GM21786 (cell line): ENCODE data around the gene PPIH.
"Not testable (repeated sequence)": the region's sequence is repeated elsewhere in the genome, so short reads cannot be mapped to it uniquely, and the experiment has no call there.

Source experiments
- ATAC-seq: cut with Tn5 transposase; IDR thresholded peaks from one replicate; pipeline ENCODE4 v1.9.1; 2021; ENCODE audit not compliant: unreplicated experiment

The PPIH gene

DNA sequence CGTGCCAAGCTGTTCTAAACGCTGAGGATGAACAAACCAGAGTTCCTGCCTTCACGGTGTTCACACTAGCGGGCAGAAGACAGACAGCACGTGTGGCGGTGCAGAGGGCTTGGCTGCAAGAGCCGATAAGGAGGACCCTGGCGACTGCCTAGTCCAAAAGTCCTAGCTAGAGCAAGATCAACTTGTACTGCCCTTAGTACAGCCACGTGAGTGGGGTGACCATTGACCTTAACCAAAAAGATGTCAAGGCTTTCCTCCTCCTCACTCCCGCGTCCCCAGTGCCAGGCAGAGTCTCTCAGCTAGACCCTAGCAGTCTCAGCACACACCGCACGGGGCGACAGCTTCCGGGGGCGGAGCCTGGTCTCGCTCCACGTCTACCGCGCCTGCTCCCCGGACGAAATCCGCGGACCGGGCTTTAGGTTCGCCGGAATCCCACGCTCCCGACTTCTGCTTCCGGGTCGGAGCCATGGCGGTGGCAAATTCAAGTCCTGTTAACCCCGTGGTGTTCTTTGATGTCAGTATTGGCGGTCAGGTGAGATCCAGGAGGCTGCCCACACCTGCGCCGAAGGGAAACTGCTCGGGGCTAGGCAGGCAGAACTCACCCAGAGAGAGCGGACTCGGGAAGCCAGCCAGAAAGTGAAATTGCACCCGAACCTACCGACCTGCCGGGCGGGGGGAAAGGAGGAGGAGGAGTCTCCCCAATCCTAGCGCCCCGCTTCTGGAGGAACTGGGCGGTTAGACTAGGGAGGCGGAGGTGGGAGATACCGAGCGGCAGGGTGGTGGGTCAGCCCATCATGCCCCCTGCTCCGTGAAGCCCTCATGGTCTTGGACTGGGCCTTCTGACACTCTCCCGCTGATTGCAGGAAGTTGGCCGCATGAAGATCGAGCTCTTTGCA lies at the start of gene PPIH:
Gene PPIH, plus strand, starts transcription at position 443 of the 896 bp plus-strand sequence. Its CDS starts 24 bp downstream, at position 467.
- peak; percentile 94 for ATAC-seq

DNA sequence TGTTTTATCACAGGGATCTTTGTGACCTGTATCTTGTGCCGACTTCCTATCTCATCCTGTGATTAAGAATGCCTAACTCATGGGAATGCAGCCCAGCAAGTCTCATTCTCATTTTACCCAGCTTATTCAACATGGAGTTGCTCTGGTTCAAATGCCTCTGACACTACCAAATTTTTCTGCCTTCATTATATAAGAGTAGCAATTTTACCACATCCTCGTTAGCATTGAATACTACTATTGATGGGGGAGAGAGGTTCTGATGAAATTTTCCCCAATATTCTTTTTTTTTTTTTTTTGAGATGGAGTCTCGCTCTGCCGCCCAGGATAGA lies 44.5 kb upstream of the PPIH start:
- ATAC-seq, result no peak

DNA sequence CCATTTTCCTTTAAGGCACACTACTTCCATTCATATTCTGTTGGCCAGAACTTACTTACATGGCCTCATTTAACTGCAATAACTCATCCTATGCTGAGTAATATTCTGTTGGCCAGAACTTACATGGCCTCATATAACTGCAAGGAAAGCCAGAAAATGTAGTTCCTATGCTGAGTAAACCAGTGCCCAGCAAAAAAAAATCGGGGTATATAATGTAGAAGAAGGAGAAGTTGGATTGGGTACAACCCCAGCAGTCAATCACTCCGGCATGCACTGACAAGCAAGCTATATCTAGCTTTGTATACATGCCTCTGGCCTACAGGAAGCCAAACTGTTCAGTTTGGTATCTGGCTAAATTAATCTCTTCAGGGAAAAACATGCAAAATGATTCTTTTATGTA lies 39.4 kb upstream of the PPIH start:
- no peak for ATAC-seq

- no peak for ATAC-seq
Measured at GRCh38 chr1:42620307-42620706, 37.9 kb upstream of the PPIH start.

GRCh38 chr1:42621180-42621579 lies 37.0 kb upstream of the PPIH start:
- ATAC-seq, result not testable (repeated sequence)

GRCh38 chr1:42627205-42627604 lies 31.0 kb upstream of the PPIH start:
- ATAC-seq, result not testable (repeated sequence)

GRCh38 chr1:42639116-42639515 lies 19.1 kb upstream of the PPIH start:
- ATAC-seq, result no peak

GRCh38 chr1:42646056-42646455 lies 12.2 kb upstream of the PPIH start:
- no peak for ATAC-seq

DNA sequence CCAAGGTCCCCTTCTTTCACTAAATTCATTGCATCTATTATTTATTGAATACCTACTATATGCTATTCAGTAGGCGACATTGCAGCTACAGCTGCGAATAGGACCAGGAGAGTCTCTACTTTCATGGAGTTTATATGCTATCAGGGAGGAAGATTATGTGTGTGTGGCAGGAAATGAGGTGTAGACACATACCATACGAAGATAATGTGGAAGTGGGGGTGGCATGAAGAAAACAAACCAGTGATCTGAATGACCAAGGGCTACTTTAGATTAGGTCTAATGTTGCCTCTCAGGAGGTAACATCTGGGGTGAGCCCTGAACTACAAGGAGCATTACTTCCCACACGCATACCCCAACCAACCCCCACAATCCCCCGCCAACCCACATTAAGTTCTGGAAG lies 1.0 kb upstream of the PPIH start:
- no peak for ATAC-seq

DNA sequence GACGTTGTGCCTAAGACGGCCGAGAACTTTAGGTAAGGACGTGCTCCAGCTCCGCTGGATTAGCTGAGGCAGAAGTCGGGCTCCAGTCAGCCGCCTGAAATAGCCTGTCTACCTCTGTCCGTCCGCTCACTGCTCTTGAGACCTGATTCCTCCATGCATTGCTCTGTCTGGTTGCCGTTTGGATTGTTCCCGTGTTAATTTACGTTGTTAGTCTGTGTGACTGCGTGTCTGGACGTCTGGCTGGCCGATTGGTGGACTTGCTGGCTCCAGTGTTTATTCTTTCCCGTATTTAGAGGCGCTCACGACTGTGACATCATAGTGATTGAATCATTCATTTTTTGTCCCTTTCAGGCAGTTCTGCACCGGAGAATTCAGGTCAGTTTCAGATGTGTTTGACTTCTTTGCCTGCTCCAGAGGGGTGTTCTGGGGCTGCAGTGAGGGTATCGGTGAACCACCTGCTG lies 684 bp downstream of the PPIH start:
- no peak for ATAC-seq

DNA sequence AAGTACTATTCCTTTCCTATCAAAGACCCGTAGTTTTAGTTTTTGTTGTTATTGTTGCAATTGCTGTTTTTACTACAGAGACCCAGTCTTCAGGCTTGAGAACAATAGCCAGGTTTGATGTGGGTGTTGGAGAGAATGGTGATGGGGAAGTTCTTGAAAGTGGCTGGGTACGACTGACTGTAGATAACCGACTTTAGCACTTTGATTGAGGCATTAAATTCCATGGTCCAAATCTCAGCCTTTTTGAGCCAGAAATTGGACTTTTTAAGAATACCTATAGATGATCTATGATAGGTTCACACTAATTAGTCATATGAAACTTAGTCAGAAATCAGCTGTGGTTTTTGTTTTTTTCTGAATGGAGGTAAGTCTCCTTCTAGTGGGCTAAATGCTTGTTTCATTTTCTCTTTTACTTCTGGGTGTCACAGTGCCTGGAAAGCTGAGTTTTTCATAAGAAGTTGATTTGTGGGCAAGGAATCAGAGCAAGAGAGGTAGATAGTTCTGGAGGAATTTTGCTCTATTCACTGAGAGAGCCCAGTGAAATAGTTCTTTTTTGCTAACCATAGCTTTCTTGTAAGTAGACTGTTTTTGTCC lies 2.8 kb downstream of the PPIH start:
- ATAC-seq, result no peak

DNA sequence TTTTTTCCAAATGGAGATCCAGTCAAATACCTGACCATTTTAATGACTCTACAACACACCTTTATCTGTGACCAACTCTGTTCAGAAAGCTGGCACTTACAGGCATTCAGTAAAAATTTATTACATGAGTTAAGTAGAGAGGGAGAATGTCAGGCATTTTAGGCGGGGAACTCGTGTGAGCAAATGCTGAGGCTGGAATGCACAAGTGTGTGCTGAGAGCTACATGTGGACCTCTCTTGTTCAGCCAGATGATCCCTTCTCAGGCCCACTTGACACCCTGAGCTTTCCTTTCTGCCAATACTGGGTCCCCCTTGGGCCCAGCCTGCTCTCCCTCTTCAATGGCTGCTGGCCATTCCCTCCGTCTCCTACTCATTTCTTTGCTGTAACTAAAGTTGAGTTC lies 11.7 kb downstream of the PPIH start:
- no peak for ATAC-seq

DNA sequence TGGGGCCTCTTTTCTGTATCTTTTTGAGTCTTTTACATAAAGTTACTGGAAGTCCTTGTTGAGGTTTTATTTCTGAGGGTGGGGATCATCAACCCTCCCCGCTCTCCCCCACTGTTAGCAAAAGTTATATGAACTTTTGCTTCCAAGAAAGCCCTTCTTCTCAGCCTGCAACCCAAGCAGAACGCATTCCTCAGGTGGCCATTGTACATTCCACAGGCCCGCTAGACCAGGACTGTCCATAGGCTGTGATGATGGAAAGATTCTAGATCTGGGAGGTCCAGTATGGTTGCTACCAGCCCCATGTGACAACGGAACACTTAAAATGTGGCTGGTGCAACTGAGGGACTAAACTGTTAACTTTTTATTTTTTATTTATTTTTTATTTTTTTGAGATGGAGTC lies 12.2 kb downstream of the PPIH start:
- no peak for ATAC-seq

DNA sequence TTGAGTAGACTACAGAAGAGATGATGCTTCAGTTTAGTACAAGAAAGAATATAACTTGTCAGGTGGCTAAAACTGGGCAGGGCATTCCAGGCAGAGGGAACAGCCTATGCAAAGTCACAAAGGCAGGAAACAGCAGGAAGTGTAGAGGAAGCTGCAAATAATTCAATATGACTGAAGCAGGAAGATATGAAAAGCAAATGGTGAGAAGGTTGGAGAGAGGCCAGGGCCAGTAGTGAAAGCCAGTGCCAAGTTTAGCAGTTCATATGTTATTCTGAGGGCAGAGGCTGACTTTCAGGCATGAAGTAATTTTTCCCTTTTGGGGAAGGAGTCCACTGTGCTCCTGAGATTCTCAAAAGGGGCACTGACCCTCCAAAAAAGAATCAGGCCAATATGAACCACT lies 16.0 kb downstream of the PPIH start:
- ATAC-seq, result no peak

DNA sequence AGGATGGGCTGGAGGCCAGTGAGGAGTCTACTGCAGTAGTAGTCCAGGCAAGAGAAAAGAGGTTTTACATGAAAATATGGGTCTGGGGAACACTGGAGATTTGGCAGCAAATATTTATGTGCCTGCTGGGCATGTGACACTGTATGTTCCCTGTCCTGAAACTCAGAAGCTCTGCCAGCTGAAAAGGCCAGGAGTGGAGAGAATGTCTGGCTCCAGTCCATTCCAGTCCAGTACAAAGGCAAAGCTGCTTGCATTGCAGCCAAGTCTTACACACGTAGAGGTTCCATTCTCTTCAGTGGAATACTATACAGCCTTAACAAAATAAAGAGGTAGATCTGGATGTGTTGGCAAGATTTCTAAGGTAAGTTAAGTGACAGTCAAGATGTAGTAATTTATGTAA lies 16.5 kb downstream of the PPIH start:
- no peak for ATAC-seq

DNA sequence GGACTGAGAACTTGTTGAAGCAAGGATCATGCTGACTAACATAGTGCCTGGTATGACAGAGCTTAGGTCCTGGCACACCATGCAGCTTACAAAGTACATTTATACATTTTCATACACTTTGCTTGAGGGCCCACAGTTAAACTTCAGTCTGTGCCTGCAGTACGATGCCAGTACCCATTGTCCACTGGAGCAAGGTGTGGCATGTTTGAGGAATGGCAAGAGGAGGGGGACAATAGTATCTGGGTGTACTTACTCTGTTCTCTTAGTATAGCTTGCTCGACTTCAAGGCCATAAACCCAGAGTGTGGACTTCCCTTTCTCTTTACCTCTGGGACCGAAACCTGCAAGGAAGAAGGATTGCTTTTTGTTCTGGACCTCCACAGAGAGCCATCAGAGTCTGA lies 17.2 kb downstream of the PPIH start:
- no peak for ATAC-seq

DNA sequence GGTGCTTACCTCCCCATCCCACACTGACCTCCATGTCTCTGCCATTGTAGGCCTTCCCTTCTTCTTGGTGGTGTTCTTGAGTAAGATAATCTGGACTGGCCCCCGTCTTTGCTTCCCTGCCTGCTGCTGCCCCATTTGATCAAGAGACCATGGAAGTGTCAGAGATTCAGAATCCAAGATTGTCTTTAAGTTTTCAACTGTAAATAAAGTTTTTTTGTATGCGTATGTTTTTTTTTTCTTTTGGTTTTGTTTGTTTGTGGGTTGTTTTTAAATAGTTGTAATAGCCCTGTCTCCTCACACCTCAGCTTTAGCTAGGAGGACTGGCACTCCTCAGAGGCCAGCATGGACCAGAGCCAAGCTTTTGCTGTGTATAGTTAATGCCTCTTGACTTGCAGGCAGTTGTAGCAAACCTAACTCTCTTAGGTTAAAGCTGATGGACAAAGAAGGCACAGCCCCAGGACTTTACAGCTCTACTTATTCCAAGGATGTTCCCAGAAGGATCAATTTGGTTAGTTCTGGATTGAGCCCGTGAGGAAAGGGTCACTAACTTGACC lies 18.4 kb downstream of the PPIH start:
- ATAC-seq, result no peak

GRCh38 chr1:42679364-42679983 lies 21.3 kb downstream of the PPIH start:
- no peak for ATAC-seq

GRCh38 chr1:42680055-42680454 lies 21.8 kb downstream of the PPIH start:
- ATAC-seq, result no peak

DNA sequence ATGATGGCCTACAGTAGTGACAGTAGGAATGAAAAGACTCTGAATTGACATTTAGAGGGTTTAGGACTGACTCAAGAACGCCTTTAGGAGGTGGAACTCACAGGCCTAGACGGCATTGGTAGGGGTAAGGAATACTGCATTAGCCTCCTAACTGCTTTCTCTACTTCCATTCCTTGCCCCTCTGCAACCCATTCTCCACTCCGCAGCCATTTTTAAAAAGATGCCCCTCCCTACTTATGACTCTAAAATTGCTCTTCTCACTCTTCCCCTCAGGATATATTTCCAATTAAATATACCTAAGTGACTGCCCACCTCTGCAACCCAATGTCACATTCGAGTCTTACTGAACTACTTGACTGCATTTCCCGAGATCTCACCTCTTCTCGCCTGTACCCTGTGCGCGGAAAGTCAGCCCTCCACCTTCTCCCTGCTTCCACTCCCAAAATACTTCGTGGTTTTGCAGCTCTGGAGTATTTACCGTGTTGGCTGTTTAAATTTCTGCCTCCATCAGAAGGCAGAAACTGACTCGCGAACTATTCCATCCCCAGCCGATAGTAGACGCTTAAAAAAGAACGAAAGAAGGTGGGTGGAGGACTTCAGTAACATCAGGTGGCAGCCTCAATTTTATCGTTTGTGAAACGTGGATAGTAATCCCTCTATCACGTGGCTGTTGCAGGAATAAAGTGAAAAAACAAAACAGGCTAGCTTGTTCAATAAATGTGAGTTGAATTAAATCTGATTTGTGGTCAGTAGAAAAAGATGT lies 22.9 kb downstream of the PPIH start:
- ATAC-seq, result no peak
